Mucosa of stomach (tissue), 1 donor: ENCODE measurements around the gene SEMA5A.

ENCODE experiments used
- H3K27me3 ChIP-seq: one replicate; pipeline ENCODE4 v1.7.0; 2013; ENCODE audit warnings: mild to moderate bottlenecking, low read length; ENCODE audit not compliant: control insufficient read depth, insufficient read depth
- H3K36me3 ChIP-seq: one replicate; pipeline ENCODE4 v1.7.0; 2013; ENCODE audit warnings: low read length; ENCODE audit not compliant: control insufficient read depth, insufficient read depth
- H3K4me1 ChIP-seq: one replicate; pipeline ENCODE4 v1.7.0; 2013; ENCODE audit warnings: mild to moderate bottlenecking, low read length; ENCODE audit not compliant: control insufficient read depth, insufficient read depth
- H3K4me3 ChIP-seq: one replicate; pipeline ENCODE4 v1.7.0; 2013; ENCODE audit warnings: low read length
- H3K9ac ChIP-seq: one replicate; pipeline ENCODE4 v1.7.0; 2013; ENCODE audit warnings: mild to moderate bottlenecking, low read length, moderate library complexity
- H3K9me3 ChIP-seq: one replicate; pipeline ENCODE4 v1.7.0; 2013; ENCODE audit warnings: mild to moderate bottlenecking, low read length, moderate library complexity; ENCODE audit not compliant: control insufficient read depth
- donor health status: Pancreatic carcinoma.

SEMA5A gene

GRCh38 chr5:9339206-9339818, 206.6 kb downstream of the SEMA5A start:
- no peak overlapping the region for H3K4me3 ChIP-seq
- no peak overlapping the region for H3K9ac ChIP-seq
- no peaks in the 10 kb centered on the region for H3K9me3 ChIP-seq
- no peaks in the 10 kb centered on the region for H3K36me3 ChIP-seq
- no peaks in the 10 kb centered on the region for H3K4me1 ChIP-seq
- no peaks in the 10 kb centered on the region for H3K27me3 ChIP-seq

- Histone ChIP-seq H3K9me3 (no peaks in the 10 kb centered on the region), H3K9ac (no peak overlapping the region), H3K36me3 (no peaks in the 10 kb centered on the region), H3K4me1 (no peaks in the 10 kb centered on the region), H3K27me3 (no peaks in the 10 kb centered on the region), H3K4me3 (no peak overlapping the region)
These were observed 207.1 kb downstream of the SEMA5A start for GRCh38 chr5:9338796-9339195.

DNA sequence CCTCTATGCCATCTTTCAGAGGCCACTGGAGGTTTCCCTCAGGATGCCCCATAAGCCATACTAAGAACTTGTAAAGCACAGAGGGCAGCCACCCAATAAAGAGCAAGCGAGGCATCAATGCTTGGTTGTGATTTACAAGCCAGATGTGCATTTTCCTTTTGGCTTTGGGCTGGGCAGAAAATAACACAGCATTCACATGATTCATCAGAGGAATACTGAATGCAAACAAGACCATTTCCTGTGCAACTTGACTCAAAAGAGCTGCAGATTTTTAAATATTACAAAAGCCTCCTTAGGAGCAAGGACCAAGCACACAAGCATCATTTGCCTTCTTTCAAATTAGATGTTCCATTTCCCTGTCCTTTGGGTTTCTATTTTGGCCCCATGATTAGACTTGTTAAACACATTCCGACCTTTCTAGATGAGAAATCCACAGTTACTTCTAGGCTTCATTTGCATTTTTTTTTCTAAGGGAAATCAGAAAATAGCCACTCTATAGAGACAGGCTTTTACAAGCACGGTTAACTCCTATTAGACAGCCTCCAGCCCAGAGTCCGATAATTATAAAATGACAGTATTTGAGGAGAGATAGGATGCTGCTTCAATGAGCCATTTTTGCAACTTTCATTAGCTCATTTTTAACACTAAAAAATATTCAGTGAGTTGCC, 207.8 kb downstream of the SEMA5A start:
- Histone ChIP-seq H3K4me3 (no peak overlapping the region), H3K4me1 (no peaks in the 10 kb centered on the region), H3K9me3 (no peaks in the 10 kb centered on the region), H3K36me3 (no peaks in the 10 kb centered on the region), H3K9ac (no peak overlapping the region), H3K27me3 (no peaks in the 10 kb centered on the region)

DNA sequence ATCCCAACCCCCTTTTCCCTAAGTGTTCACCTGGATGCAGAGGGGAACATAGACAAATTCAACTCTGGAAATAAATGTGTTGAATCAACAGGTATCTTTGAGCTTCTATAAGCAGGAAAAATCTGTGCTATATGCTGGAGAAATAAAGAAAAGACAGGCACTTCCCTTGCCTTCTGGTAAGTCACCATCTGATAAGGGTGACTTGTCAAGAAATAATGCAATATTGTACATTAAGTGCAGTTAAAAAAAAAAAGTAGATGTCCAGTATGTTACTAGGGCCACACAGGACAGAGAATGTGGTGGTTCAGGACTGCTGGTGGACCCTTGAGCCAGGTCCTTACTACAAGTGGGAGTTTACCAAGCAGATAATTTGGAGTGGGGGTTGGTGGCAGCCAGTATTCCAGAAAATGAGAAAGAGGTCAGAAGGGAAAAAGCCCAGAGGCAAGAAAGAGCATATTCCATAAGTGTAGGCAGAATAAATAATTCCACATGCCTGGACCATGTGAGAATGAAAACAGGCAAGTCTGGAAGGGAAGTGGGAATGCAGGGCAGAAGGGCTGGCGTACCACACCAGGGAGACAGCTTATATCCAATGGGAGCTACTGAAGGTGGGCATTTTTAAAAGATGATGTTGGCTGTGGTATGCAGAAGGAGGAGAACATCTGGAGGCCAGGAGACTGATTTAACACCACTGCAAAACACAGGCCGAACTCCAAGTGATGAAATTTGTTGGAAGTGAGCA, 209.9 kb downstream of the SEMA5A start:
- Histone ChIP-seq H3K27me3 (no peaks in the 10 kb centered on the region), H3K4me1 (no peaks in the 10 kb centered on the region), H3K9me3 (no peaks in the 10 kb centered on the region), H3K4me3 (no peak overlapping the region), H3K36me3 (no peaks in the 10 kb centered on the region), H3K9ac (no peak overlapping the region)

GRCh38 chr5:9335269-9335668, 210.6 kb downstream of the SEMA5A start:
- Histone ChIP-seq H3K27me3 (no peaks in the 10 kb centered on the region), H3K9ac (no peak overlapping the region), H3K4me1 (no peaks in the 10 kb centered on the region), H3K9me3 (no peaks in the 10 kb centered on the region), H3K36me3 (no peaks in the 10 kb centered on the region), H3K4me3 (no peak overlapping the region)

GRCh38 chr5:9332026-9332425, 213.8 kb downstream of the SEMA5A start:
- no peaks in the 10 kb centered on the region for H3K36me3 ChIP-seq
- no peak overlapping the region for H3K9ac ChIP-seq
- no peaks in the 10 kb centered on the region for H3K27me3 ChIP-seq
- H3K9me3 ChIP-seq = no peaks in the 10 kb centered on the region
- no peak overlapping the region for H3K4me3 ChIP-seq
- no peaks in the 10 kb centered on the region for H3K4me1 ChIP-seq

GRCh38 chr5:9331372-9331771, 214.5 kb downstream of the SEMA5A start:
- no peak overlapping the region for H3K4me3 ChIP-seq
- H3K27me3 ChIP-seq = no peaks in the 10 kb centered on the region
- no peaks in the 10 kb centered on the region for H3K9me3 ChIP-seq
- no peaks in the 10 kb centered on the region for H3K36me3 ChIP-seq
- H3K9ac ChIP-seq = no peak overlapping the region
- H3K4me1 ChIP-seq = no peaks in the 10 kb centered on the region

DNA sequence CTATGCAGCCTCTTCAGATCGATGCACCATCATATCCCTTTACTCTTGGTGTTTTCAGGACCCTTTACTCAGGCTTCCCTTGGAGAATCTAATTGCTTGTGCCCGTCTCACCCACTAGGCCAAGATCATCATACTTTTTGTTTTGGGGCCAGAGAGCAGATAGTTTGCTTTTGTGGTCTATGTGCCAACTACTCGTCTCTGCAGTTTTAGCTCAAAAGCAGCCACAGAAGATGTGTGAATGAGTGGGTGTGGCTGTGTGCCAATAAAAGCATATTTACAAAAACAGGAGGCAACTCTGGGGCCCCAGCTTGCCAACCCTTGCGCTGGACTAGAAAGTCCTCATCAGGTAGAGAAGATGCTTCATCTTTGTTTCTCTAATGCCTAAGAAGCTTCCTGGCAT, 216.8 kb downstream of the SEMA5A start:
- H3K9me3 ChIP-seq = no peaks in the 10 kb centered on the region
- no peaks in the 10 kb centered on the region for H3K4me1 ChIP-seq
- no peak overlapping the region for H3K9ac ChIP-seq
- H3K36me3 ChIP-seq = no peaks in the 10 kb centered on the region
- no peak overlapping the region for H3K4me3 ChIP-seq
- no peaks in the 10 kb centered on the region for H3K27me3 ChIP-seq

- no peaks in the 10 kb centered on the region for H3K4me1 ChIP-seq
- no peaks in the 10 kb centered on the region for H3K9me3 ChIP-seq
- H3K27me3 ChIP-seq = no peaks in the 10 kb centered on the region
- H3K4me3 ChIP-seq = no peak overlapping the region
- H3K36me3 ChIP-seq = no peaks in the 10 kb centered on the region
- no peak overlapping the region for H3K9ac ChIP-seq
These were observed 220.3 kb downstream of the SEMA5A start for GRCh38 chr5:9325549-9325948.

GRCh38 chr5:9324348-9325077, 221.4 kb downstream of the SEMA5A start:
- no peaks in the 10 kb centered on the region for H3K4me1 ChIP-seq
- no peak overlapping the region for H3K9ac ChIP-seq
- no peaks in the 10 kb centered on the region for H3K36me3 ChIP-seq
- H3K9me3 ChIP-seq = no peaks in the 10 kb centered on the region
- no peak overlapping the region for H3K4me3 ChIP-seq
- no peaks in the 10 kb centered on the region for H3K27me3 ChIP-seq

DNA sequence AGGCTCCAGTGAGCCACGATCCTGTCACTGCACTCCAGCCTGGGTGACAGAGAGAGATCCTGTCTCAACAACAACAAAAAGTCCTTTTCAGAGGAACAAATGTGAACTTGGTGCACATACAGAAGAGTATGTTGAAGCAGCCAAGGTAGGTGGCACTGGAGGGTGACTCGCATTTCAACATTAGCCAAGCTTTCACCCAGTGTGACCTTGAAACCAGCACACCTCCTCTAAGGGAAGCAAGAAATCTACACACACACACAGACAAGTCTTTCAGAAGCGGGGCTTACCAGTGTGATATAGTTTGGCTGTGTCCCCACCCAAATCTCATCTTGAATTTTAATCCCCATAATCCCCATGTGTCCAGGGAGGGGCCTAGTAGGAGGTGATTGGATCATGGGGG, 225.2 kb downstream of the SEMA5A start:
- Histone ChIP-seq H3K27me3 (no peaks in the 10 kb centered on the region), H3K36me3 (no peaks in the 10 kb centered on the region), H3K9me3 (no peaks in the 10 kb centered on the region), H3K4me1 (no peaks in the 10 kb centered on the region), H3K4me3 (no peak overlapping the region), H3K9ac (no peak overlapping the region)

GRCh38 chr5:9318031-9318430, 227.8 kb downstream of the SEMA5A start:
- no peaks in the 10 kb centered on the region for H3K4me1 ChIP-seq
- no peaks in the 10 kb centered on the region for H3K27me3 ChIP-seq
- H3K4me3 ChIP-seq = no peak overlapping the region
- H3K9me3 ChIP-seq = no peaks in the 10 kb centered on the region
- no peak overlapping the region for H3K9ac ChIP-seq
- H3K36me3 ChIP-seq = no peaks in the 10 kb centered on the region
